Esophagus muscularis mucosa (tissue), 4 donors: ENCODE measurements around the gene DZIP1. TPM values are rescaled to one million over a fixed set of nuclear protein-coding genes. Genes with fewer than 3 reads are reported as not detected.

Experiments
- DNase-seq: peaks from one replicate; pipeline ENCODE4 v3.0.0-alpha.2; 2017; ENCODE audit errors: extremely low spot score
- H3K27ac ChIP-seq, 4 donors: fragments of 200-600 bp; sonication (generic); replicated peaks in 1 of 4; 1 replicate in 3 of 4; 2 replicates in 1 of 4; pipeline ENCODE4 v1.5.1; 2016 to 2019; ENCODE audit warnings: mild to moderate bottlenecking in 1 of 4
- H3K27me3 ChIP-seq, 4 donors: fragments of 200-600 bp; sonication (generic); one replicate each; pipeline versions ENCODE4 v1.5.1 to v1.6.0; 2016 to 2019
- H3K36me3 ChIP-seq, 4 donors: fragments of 200-600 bp; sonication (generic); one replicate each; pipeline ENCODE4 v1.5.1; 2016 to 2019
- H3K4me1 ChIP-seq, 4 donors: fragments of 200-600 bp; sonication (generic); one replicate each; pipeline ENCODE4 v1.5.1; 2016 to 2019
- H3K4me3 ChIP-seq, 4 donors: fragments of 200-600 bp; sonication (generic); 1 replicate in 2 of 4; 2 replicates in 2 of 4; pipeline ENCODE4 v1.5.1; 2016 to 2019; ENCODE audit warnings: mild to moderate bottlenecking in 4 of 4, moderate library complexity in 1 of 4
- H3K9me3 ChIP-seq, 4 donors: fragments of 200-600 bp; sonication (generic); 1 replicate in 3 of 4; 2 replicates in 1 of 4; pipeline ENCODE4 v1.5.1; 2016 to 2019
- CTCF ChIP-seq, 3 experiments: fragments of 200-600 bp in 2 of 3; fragments of 450-650 bp in 1 of 3; sonication (generic) in 2 of 3; IDR thresholded peaks; one replicate each; pipeline ENCODE4 v1.5.1; 2017 to 2019; ENCODE audit warnings: antibody characterized with exemption in 3 of 3, mild to moderate bottlenecking in 2 of 3, moderate library complexity in 1 of 3
- EP300 ChIP-seq: sonication (generic); formaldehyde crosslinking; IDR thresholded peaks from one replicate; pipeline ENCODE4 v1.6.1; 2017; ENCODE audit warnings: antibody characterized with exemption
- POLR2A ChIP-seq: fragments of 450-650 bp; IDR thresholded peaks from one replicate; pipeline ENCODE4 v1.6.1; 2017; ENCODE audit warnings: antibody characterized with exemption, moderate library complexity, mild to moderate bottlenecking, low read depth
- POLR2AphosphoS5 ChIP-seq, 2 donors: sonication (generic); formaldehyde crosslinking; IDR thresholded peaks; one replicate each; pipeline ENCODE4 v1.6.1; 2017; ENCODE audit warnings: antibody characterized with exemption in 2 of 2
- WGBS: methylation state at CpG from one replicate; pipeline ENCODE4 v1.1.5; 2018; 5-methylcytosine and 5-hydroxymethylcytosine counted together
- intact Hi-C: fragments of 100-400 bp; cut with DNase I; formaldehyde crosslinking; loops from one replicate; pipeline ENCODE4 v1.15.1; 2023
- total RNA-seq, 4 donors: library from RNA; depleted of rRNA; stranded (reverse); fragments of >200 nt; gene quantifications; one replicate each; pipeline versions ENCODE4 v1.1.0 to v1.2.1, GENCODE V29; 2016

DZIP1 gene
- total RNA-seq, 4 donors from 2014 or later, result 14.5 to 31.3 (median 22.2) TPM

DNA sequence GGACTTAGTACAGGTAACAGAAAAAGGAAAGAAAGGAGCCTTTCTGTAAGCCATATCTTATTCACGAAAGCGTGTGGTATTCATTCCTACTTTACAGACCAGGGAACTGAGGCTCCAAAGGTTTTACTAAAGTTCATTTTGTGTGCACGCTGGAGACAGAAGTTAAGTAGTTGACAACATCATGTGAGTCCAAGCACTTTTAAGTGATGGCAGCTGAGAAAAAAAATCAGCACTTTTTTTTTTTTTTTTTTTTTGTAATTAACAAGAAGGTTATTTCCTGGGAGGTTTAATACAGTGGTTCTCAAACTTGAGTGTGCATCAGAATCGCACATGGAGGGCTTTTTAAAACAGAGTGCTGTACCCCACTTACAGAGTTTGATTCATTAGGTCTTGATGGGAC lies 34.5 kb upstream of the DZIP1 start:
- H3K4me3 ChIP-seq, result no peak overlapping the region
- no peaks in the 10 kb centered on the region for H3K27me3 ChIP-seq
- DNase-seq, result no peak
- no peaks in the 10 kb centered on the region for H3K36me3 ChIP-seq
- 67% methylated on average over 4 of the region's 4 CpGs for whole genome bisulfite sequencing
- TF ChIP-seq EP300 (no peak), POLR2A (no peak), CTCF (IDR thresholded peaks at IDR 0.05) (no peak), POLR2AphosphoS5 (IDR thresholded peaks at IDR 0.05) (no peak)
- intact Hi-C loops, result loop anchor here (5.0 to 10.0 kb wide), 3 partner anchors 37 to 106 kb away; partner anchors contain the start of gene DZIP1
- H3K4me1 ChIP-seq, result peaks cover 30 to 65% (median 60%) of the 10 kb centered on the region in 4 donors
- peak overlapping the region in 3 of 4 donors; percentile 98 for H3K27ac ChIP-seq
- no peaks in the 10 kb centered on the region for H3K9me3 ChIP-seq

DNA sequence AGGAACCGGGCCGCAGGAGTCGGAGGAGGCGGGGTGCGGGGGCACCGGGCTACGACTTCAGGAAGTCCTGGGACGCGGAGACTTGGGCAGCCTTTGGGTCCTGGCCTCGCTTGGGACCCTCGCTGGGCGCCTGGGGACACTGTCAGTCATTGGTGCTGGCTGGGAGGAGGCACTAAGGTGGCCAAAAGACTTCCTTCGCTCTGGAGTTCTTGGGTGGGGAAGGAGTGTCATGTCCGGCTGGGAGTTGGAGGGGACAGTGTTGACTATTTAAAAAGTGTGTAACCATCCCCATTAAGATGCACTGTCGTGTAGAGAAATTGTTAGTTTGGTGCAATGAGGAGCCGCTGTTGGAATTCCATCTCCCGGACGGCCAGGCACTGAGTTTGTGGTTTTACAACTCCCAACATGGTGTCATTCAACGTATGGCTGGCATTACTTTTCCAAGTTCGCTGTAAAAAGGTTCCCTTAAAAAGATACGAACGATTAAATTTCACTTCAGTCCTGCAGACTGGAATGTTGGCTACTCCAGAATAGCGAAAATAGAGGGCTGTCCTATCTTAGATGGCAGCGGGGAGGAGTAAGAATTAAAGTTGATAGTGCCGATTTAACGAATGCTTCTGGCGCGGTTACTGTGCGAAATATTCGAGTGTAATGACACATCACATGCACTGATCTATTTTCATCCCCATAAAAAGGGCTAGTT lies 33.2 kb upstream of the DZIP1 start:
- DNase-seq, result no peak
- intact Hi-C loops, result loop anchor here (5.0 to 10.0 kb wide), 3 partner anchors 35 to 107 kb away; partner anchors contain the start of gene DZIP1
- TF ChIP-seq POLR2A, result no peak
- TF ChIP-seq POLR2AphosphoS5 (IDR thresholded peaks at IDR 0.05), result no peak
- TF ChIP-seq EP300, result no peak
- no peak for TF ChIP-seq CTCF (IDR thresholded peaks at IDR 0.05)
- Histone ChIP-seq H3K9me3 (peaks cover 0 to 4% (median 0%) of the 10 kb centered on the region in 4 donors), H3K4me1 (peaks cover 30 to 58% (median 56%) of the 10 kb centered on the region in 4 donors), H3K4me3 (peak overlapping the region; percentile 80 to 96 (median 90)), H3K27ac (peak overlapping the region; percentile 96 to 98 (median 98)), H3K36me3 (no peaks in the 10 kb centered on the region), H3K27me3 (no peaks in the 10 kb centered on the region)
- WGBS, result under 1% methylated on average over 27 of the region's 30 CpGs

GRCh38 chr13:95676762-95677563 lies 32.5 kb upstream of the DZIP1 start, which contains the start of gene DNAJC3:
TSS of gene DNAJC3 (plus strand) at chr13:95677139. CDS start at chr13:95677256, 117 bp downstream.
- Histone ChIP-seq H3K36me3 (no peaks in the 10 kb centered on the region), H3K27me3 (no peaks in the 10 kb centered on the region), H3K4me3 (peak within 1 kb of the TSS; percentile 80 to 96 (median 90)), H3K4me1 (peaks cover 24 to 52% (median 50%) of the 10 kb centered on the region in 4 donors), H3K27ac (peak within 1 kb of the TSS; percentile 96 to 98 (median 98)), H3K9me3 (peaks cover 0 to 4% (median 0%) of the 10 kb centered on the region in 4 donors)
- TF ChIP-seq EP300 (no peak), CTCF (IDR thresholded peaks at IDR 0.05) (no peak), POLR2A (peak; percentile 85), POLR2AphosphoS5 (IDR thresholded peaks at IDR 0.05) (peak; percentile 96 to 98)
- WGBS, result under 1% methylated on average over 45 of the region's 90 CpGs
- intact Hi-C loops, result loop anchor here (5.0 to 10.0 kb wide), 3 partner anchors 35 to 108 kb away; partner anchors contain the start of gene DZIP1
- DNase-seq, result peak; percentile 99

DNA sequence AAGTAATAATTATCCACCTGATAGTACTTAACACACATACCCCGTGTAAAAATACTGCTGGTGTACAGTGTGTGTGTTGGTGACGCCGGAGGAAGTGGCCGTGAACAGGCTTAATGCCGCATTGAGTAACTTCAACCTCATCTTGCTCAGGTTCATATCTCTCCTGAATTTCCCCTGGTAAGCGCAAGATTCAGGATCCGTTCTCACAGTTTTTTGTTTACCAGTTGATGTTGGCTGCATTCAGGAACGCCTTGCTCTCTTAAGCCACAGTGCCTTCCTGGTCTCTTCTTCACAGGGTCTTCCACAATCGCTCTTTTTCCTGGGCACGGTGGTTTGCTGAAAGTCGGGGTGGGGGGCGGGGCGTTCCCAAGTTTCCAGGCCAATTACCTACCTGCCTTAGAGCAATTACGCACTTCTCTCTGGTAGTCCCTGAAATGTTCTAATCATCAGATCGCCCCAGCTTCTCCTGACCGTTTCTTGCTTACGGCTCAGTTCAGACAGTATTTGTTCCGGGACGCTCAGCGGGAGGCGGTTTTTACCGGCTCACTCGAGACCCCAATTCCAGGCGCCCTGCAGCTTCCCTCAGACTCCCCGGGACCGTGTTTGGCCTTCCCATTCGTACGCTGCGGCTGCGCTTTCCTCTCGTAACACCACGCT lies 31.7 kb upstream of the DZIP1 start:
- TF ChIP-seq EP300 (no peak), POLR2A (no peak), CTCF (IDR thresholded peaks at IDR 0.05) (no peak), POLR2AphosphoS5 (IDR thresholded peaks at IDR 0.05) (no peak)
- no peaks in the 10 kb centered on the region for H3K27me3 ChIP-seq
- no peaks in the 10 kb centered on the region for H3K36me3 ChIP-seq
- peak overlapping the region; percentile 80 to 96 (median 90) for H3K4me3 ChIP-seq
- peaks cover 23 to 47% (median 44%) of the 10 kb centered on the region in 4 donors for H3K4me1 ChIP-seq
- no peak for DNase-seq
- under 1% methylated on average over 24 of the region's 32 CpGs for WGBS
- H3K9me3 ChIP-seq, result peaks cover 0 to 4% (median 0%) of the 10 kb centered on the region in 4 donors
- intact Hi-C loops, result loop anchor here (5.0 to 10.0 kb wide), 3 partner anchors 34 to 109 kb away; partner anchors contain the start of gene DZIP1
- peak overlapping the region; percentile 92 to 98 (median 97) for H3K27ac ChIP-seq
